OCI-LY7 (cell line): Measurements from ENCODE around the gene SMARCA2. TPM values are rescaled to one million over a fixed set of nuclear protein-coding genes. Genes with fewer than 3 reads are reported as not detected.

Experiments
- BruUV-seq: library from RNA; stranded (reverse); fragments of 400-500 nt; replicated peaks from 2 replicates; lab custom pipeline; 2021; lab: Mats Ljungman, UMichigan
- CTCF ChIA-PET: fragments of 300-600 bp; sonication (Branson Sonifier 250); formaldehyde crosslinking; loops from one replicate; lab custom pipeline; 2022; ENCODE audit warnings: antibody characterized with exemption; ENCODE audit not compliant: unreplicated experiment; lab: Charles Lee
- POLR2A ChIA-PET: fragments of 300-600 bp; sonication (Branson Sonifier 250); formaldehyde crosslinking; loops from one replicate; lab custom pipeline; 2022; ENCODE audit warnings: antibody characterized with exemption; lab: Charles Lee
- DNase-seq: peaks from one replicate; pipeline ENCODE4 v3.0.0-alpha.2; 2015; ENCODE audit warnings: low spot score
- H2AFZ ChIP-seq: fragments of 200-600 bp; sonication (generic), shearing (Covaris generic); 2 replicates; pipeline ENCODE4 v1.6.1; 2014; ENCODE audit warnings: mild to moderate bottlenecking, antibody characterized with exemption, low read length, moderate library complexity
- H3K27ac ChIP-seq: fragments of 200-600 bp; sonication (generic); 2 replicates; pipeline ENCODE4 v1.5.1; 2014; ENCODE audit warnings: mixed run types, low read depth, mild to moderate bottlenecking, moderate library complexity, low read length, inconsistent platforms; ENCODE audit not compliant: poor library complexity, severe bottlenecking
- H3K36me3 ChIP-seq: fragments of 200-600 bp; sonication (generic); 2 replicates; pipeline ENCODE4 v1.6.1; 2014; ENCODE audit warnings: mild to moderate bottlenecking, antibody characterized with exemption, low read length, moderate library complexity, mixed read lengths; ENCODE audit not compliant: insufficient read depth
- H3K4me1 ChIP-seq: fragments of 200-600 bp; sonication (generic); 2 replicates; pipeline ENCODE4 v1.5.1; 2014; ENCODE audit warnings: mild to moderate bottlenecking, low read length; ENCODE audit not compliant: insufficient read depth, poor library complexity, severe bottlenecking
- H3K4me2 ChIP-seq: fragments of 200-600 bp; sonication (generic); 2 replicates; pipeline ENCODE4 v1.6.1; 2014; ENCODE audit warnings: mild to moderate bottlenecking, low read length
- H3K4me3 ChIP-seq: fragments of 200-600 bp; sonication (generic); 2 replicates; pipeline ENCODE4 v1.5.1; 2014; ENCODE audit warnings: mild to moderate bottlenecking, low read depth, low read length; ENCODE audit not compliant: poor library complexity, severe bottlenecking
- H3K79me2 ChIP-seq: fragments of 200-600 bp; sonication (generic); 2 replicates; pipeline ENCODE4 v1.6.1; 2016; ENCODE audit warnings: low read depth, mild to moderate bottlenecking, low read length, moderate library complexity, mixed read lengths; ENCODE audit not compliant: insufficient read depth
- H3K9me2 ChIP-seq: fragments of 200-600 bp; sonication (generic); 2 replicates; pipeline ENCODE4 v1.6.1; 2016; ENCODE audit warnings: mild to moderate bottlenecking, low read length, mixed read lengths; ENCODE audit not compliant: insufficient read depth
- H3K9me3 ChIP-seq: fragments of 200-600 bp; sonication (generic); 2 replicates; pipeline ENCODE4 v1.6.1; 2014; ENCODE audit warnings: mild to moderate bottlenecking, mixed run types, low read length, mixed read lengths
- H4K20me1 ChIP-seq: fragments of 200-600 bp; sonication (generic); 2 replicates; pipeline ENCODE4 v1.6.1; 2014; ENCODE audit warnings: mild to moderate bottlenecking, antibody characterized with exemption, low read length, moderate library complexity, mixed read lengths; ENCODE audit not compliant: insufficient read depth
- CTCF ChIP-seq: fragments of 200-600 bp; sonication (generic); conservative IDR thresholded peaks from 2 replicates; pipeline ENCODE4 v1.5.1; 2014; ENCODE audit warnings: mild to moderate bottlenecking, antibody characterized with exemption, low read length, moderate library complexity, mixed read lengths
- EZH2phosphoT487 ChIP-seq: fragments of 200-600 bp; sonication (generic); IDR thresholded peaks from 2 replicates; pipeline ENCODE4 v1.6.1; 2018; ENCODE audit warnings: low read depth, borderline replicate concordance, mild to moderate bottlenecking, mixed run types, antibody characterized with exemption, low read length, moderate library complexity, mixed read lengths
- intact Hi-C: fragments of 100-400 bp; cut with micrococcal nuclease; formaldehyde crosslinking; loops from one replicate; pipeline ENCODE4 v1.10.0; 2022; ENCODE audit not compliant: unreplicated experiment
- total RNA-seq, 2 experiments: library from RNA; depleted of rRNA in 1 of 2; stranded (reverse); fragments of >200 nt in 1 of 2; shearing (Covaris generic) in 1 of 2; gene quantifications; 2 replicates each; pipeline ENCODE4 v1.2.3, GENCODE V29; 2014 to 2022

The SMARCA2 gene
- total RNA-seq, 2 experiments from 2014 or later = 54.8 to 80.6 TPM

- POLR2A ChIA-PET = interaction anchor here (1.5 kb wide), 1 partner anchor 28 kb away, joined by 3 read pairs; no protein-coding TSS in a partner anchor
- no peak for TF ChIP-seq EZH2phosphoT487
- no peak for TF ChIP-seq CTCF
- Histone ChIP-seq H3K4me1 (no peaks in the 10 kb centered on the region), H3K9me2 (no peaks in the 10 kb centered on the region), H2AFZ (no peak overlapping the region), H3K36me3 (peaks cover 3% of the 10 kb centered on the region; the same call in 1 of the 2 replicates), H3K9me3 (no peaks in the 10 kb centered on the region), H3K27ac (no peak overlapping the region), H3K4me2 (no peak overlapping the region), H3K4me3 (no peak overlapping the region), H4K20me1 (peaks cover 15% of the 10 kb centered on the region), H3K79me2 (peaks cover 19% of the 10 kb centered on the region; the same call in 1 of the 2 replicates)
- CTCF ChIA-PET = no interaction called here
- intact Hi-C loops = no loop called here
- no peak for DNase-seq
- no TSS peak for BruUV-seq
Observed at GRCh38 chr9:2026220-2026997, 11.3 kb downstream of the SMARCA2 start.

GRCh38 chr9:2027543-2028160 lies 12.5 kb downstream of the SMARCA2 start:
- peaks cover 8% of the 10 kb centered on the region for H3K36me3 ChIP-seq
- no peaks in the 10 kb centered on the region for H3K9me2 ChIP-seq
- CTCF ChIA-PET = no interaction called here
- no peak overlapping the region for H3K27ac ChIP-seq
- no peak overlapping the region for H3K4me2 ChIP-seq
- DNase-seq = no peak
- H4K20me1 ChIP-seq = peaks cover 12% of the 10 kb centered on the region; the same call in 1 of the 2 replicates
- TF ChIP-seq EZH2phosphoT487 = no peak
- TF ChIP-seq CTCF = no peak
- no peaks in the 10 kb centered on the region for H3K4me1 ChIP-seq
- POLR2A ChIA-PET = interaction anchor here (1.3 to 1.5 kb wide), 2 partner anchors 9 to 27 kb away, joined by 3 read pairs; no protein-coding TSS in a partner anchor
- peaks cover 11% of the 10 kb centered on the region; the same call in 1 of the 2 replicates for H3K79me2 ChIP-seq
- intact Hi-C loops = no loop called here
- H3K4me3 ChIP-seq = no peak overlapping the region
- BruUV-seq = no TSS peak
- H3K9me3 ChIP-seq = no peaks in the 10 kb centered on the region
- no peak overlapping the region for H2AFZ ChIP-seq

GRCh38 chr9:2028888-2029287 lies 13.7 kb downstream of the SMARCA2 start:
- Histone ChIP-seq H3K79me2 (peaks cover 6% of the 10 kb centered on the region; the same call in 1 of the 2 replicates), H4K20me1 (peaks cover 12% of the 10 kb centered on the region; the same call in 1 of the 2 replicates), H3K27ac (no peak overlapping the region), H3K36me3 (peaks cover 20% of the 10 kb centered on the region), H3K4me3 (no peak overlapping the region), H3K4me1 (no peaks in the 10 kb centered on the region), H2AFZ (no peak overlapping the region), H3K9me2 (no peaks in the 10 kb centered on the region), H3K9me3 (no peaks in the 10 kb centered on the region), H3K4me2 (no peak overlapping the region)
- DNase-seq = no peak
- BruUV-seq = no TSS peak
- POLR2A ChIA-PET = no interaction called here
- CTCF ChIA-PET = no interaction called here
- TF ChIP-seq CTCF = no peak
- no peak for TF ChIP-seq EZH2phosphoT487
- intact Hi-C loops = no loop called here
